ENCODE results near the gene ADAMTS15.

DNA sequence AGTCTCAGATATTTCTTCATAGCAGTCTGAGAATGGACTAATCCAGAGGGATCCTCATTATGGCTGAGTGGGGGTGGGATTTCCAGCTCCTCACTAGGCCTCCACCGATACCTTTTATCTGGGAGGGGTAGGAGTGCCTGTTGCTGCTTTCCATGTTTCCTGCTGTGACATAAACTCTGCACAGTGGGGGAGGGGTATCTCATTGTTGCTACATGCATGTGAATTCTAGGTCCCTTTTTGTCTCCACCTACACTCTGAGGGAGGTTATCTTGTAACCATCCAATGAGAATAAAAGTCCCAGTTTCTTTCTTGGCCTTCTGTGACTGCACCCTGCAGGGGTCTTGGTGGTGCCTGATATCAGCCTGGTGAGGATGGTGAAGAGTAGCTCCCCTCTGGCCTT lies 60.5 kb downstream of the ADAMTS15 start:
- TF ChIP-seq POLR2A (IDR thresholded peaks at IDR 0.05) (no peak), POLR2AphosphoS5 (IDR thresholded peaks at IDR 0.05) (no peak), CTCF (IDR thresholded peaks at IDR 0.05) (no peak)

All from sigmoid colon (tissue), 4 donors.